Ovary (tissue), 3 donors: ENCODE data around the gene LAMA1.

Source experiments
- POLR2A ChIP-seq: fragments of 450-650 bp; IDR thresholded peaks from one replicate; pipeline ENCODE4 v1.6.1; 2017; ENCODE audit warnings: antibody characterized with exemption, mild to moderate bottlenecking, moderate library complexity
- TF ChIP-seq, protein P1 (sequence below), 3 donors: fragments of 450-650 bp in 2 of 3; fragments of 200-600 bp in 1 of 3; IDR thresholded peaks; one replicate each; pipeline versions ENCODE4 v1.5.1 to v1.8.0; 2016 to 2022; ENCODE audit warnings: antibody characterized with exemption in 3 of 3, mild to moderate bottlenecking in 1 of 3
- donor health status: DM: no; HTN: no; CAD: no.

DNA sequence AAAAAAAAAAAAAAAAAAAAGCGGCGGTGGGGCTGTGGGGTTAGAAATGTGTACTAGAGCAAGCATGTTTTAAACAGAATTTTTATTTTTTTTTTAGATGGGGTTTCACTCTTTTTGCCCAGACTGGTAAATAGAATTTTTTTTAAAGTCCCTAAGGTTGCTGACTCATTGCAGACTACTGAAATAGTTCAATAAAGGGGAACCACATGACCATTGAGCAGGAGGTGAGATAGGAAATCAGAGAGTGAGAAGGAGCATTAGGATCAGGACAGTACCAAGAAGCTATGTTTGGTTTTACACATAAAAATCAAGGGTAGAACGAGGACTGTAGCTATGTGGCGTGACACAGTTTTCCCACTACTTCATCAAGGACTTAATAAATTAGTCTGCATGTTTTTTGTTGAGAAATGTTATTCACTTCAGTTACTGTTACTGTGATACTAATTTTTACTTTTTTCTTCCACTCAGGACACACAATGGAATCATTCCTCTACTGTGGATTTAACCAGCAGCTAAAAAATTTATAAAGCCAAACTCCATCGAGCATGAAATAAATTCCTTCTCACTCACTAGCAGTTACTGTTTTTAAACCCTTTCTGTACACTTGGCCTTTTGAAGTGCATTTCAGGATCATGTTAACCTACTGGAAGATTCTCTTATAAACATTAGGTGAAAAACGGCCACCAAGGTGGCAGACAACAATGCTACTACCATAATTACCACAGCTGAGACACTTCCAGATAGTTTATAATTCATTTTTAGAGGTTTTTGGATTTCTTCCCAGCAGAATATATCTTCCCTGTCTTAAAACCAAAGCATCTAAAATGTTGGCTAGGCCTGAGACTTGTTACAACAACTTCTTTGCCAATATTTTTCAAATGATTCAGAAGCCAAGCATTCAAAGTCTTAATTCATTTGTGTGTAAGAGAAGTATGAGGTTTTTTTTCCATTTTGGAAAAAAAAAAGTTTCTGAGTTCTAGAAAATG is 33.2 kb downstream of the LAMA1 start:
- TF ChIP-seq, protein P1, sequence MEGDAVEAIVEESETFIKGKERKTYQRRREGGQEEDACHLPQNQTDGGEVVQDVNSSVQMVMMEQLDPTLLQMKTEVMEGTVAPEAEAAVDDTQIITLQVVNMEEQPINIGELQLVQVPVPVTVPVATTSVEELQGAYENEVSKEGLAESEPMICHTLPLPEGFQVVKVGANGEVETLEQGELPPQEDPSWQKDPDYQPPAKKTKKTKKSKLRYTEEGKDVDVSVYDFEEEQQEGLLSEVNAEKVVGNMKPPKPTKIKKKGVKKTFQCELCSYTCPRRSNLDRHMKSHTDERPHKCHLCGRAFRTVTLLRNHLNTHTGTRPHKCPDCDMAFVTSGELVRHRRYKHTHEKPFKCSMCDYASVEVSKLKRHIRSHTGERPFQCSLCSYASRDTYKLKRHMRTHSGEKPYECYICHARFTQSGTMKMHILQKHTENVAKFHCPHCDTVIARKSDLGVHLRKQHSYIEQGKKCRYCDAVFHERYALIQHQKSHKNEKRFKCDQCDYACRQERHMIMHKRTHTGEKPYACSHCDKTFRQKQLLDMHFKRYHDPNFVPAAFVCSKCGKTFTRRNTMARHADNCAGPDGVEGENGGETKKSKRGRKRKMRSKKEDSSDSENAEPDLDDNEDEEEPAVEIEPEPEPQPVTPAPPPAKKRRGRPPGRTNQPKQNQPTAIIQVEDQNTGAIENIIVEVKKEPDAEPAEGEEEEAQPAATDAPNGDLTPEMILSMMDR (IDR thresholded peaks at IDR 0.05): no peak
- TF ChIP-seq POLR2A: no peak
